ENCODE data around the gene HOOK1. TPM values are rescaled to one million over a fixed set of nuclear protein-coding genes. Genes with fewer than 3 reads are reported as not detected.

HOOK1 gene
- total RNA-seq, 1 experiment from 2014 or later: 33.8 TPM

DNA sequence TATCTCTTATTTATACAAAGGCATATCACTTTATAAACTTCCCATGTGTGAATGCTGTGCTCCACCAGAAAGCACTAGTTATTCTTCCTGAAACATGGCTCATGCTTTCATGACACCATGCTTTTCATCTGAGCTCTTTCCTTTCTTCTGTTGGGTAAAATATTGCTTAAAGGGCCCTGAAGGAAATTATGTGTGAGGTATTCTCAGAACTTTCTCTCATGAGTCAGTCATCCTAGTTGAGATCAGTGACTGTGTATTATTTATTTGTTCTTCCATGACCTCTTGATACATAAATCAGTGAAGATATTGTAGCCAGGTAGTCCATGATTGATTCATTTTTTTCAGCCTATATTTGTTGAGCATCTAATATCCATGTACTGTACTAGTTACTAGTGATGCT lies 57.0 kb downstream of the HOOK1 start:
- CTCF ChIA-PET: no interaction called here
- no peak for ATAC-seq

More for the DNA sequence above, 57.0 kb downstream of the HOOK1 start:
- no peak for DNase-seq (ENCODE audit: low spot score)
- no peaks in the 10 kb centered on the region for H3K27me3 Mint-ChIP-seq (ENCODE audit: low read depth)
- no peak overlapping the region for H3K27ac Mint-ChIP-seq
- POLR2A ChIA-PET: no interaction called here
- no peaks in the 10 kb centered on the region for H3K4me1 Mint-ChIP-seq
- TF ChIP-seq, protein P1, sequence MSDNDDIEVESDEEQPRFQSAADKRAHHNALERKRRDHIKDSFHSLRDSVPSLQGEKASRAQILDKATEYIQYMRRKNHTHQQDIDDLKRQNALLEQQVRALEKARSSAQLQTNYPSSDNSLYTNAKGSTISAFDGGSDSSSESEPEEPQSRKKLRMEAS (CRISPR knock-in tag; IDR thresholded peaks at IDR 0.05): no peak
- TF ChIP-seq CREM (CRISPR knock-in tag; IDR thresholded peaks at IDR 0.05): no peak
- TF ChIP-seq, protein P2, sequence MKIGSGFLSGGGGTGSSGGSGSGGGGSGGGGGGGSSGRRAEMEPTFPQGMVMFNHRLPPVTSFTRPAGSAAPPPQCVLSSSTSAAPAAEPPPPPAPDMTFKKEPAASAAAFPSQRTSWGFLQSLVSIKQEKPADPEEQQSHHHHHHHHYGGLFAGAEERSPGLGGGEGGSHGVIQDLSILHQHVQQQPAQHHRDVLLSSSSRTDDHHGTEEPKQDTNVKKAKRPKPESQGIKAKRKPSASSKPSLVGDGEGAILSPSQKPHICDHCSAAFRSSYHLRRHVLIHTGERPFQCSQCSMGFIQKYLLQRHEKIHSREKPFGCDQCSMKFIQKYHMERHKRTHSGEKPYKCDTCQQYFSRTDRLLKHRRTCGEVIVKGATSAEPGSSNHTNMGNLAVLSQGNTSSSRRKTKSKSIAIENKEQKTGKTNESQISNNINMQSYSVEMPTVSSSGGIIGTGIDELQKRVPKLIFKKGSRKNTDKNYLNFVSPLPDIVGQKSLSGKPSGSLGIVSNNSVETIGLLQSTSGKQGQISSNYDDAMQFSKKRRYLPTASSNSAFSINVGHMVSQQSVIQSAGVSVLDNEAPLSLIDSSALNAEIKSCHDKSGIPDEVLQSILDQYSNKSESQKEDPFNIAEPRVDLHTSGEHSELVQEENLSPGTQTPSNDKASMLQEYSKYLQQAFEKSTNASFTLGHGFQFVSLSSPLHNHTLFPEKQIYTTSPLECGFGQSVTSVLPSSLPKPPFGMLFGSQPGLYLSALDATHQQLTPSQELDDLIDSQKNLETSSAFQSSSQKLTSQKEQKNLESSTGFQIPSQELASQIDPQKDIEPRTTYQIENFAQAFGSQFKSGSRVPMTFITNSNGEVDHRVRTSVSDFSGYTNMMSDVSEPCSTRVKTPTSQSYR (CRISPR knock-in tag; IDR thresholded peaks at IDR 0.05): no peak
- TF ChIP-seq, protein P3, sequence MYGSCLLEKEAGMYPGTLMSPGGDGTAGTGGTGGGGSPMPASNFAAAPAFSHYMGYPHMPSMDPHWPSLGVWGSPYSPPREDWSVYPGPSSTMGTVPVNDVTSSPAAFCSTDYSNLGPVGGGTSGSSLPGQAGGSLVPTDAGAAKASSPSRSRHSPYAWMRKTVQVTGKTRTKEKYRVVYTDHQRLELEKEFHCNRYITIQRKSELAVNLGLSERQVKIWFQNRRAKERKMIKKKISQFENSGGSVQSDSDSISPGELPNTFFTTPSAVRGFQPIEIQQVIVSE (CRISPR knock-in tag; IDR thresholded peaks at IDR 0.05; ENCODE audit: borderline replicate concordance): no peak
- no peak for TF ChIP-seq NR2C2 (CRISPR knock-in tag; IDR thresholded peaks at IDR 0.05)
- TF ChIP-seq TCF7 (CRISPR knock-in tag; IDR thresholded peaks at IDR 0.05; ENCODE audit: low read depth): no peak
- no peak for TF ChIP-seq FOXP1 (CRISPR knock-in tag; IDR thresholded peaks at IDR 0.05; ENCODE audit: borderline replicate concordance)
- TF ChIP-seq ZNF263 (CRISPR knock-in tag; IDR thresholded peaks at IDR 0.05; ENCODE audit: low read depth): no peak
- no peak for TF ChIP-seq GRHL2 (CRISPR knock-in tag; IDR thresholded peaks at IDR 0.05; ENCODE audit: insufficient replicate concordance, severe bottlenecking)
- TF ChIP-seq, protein P4, sequence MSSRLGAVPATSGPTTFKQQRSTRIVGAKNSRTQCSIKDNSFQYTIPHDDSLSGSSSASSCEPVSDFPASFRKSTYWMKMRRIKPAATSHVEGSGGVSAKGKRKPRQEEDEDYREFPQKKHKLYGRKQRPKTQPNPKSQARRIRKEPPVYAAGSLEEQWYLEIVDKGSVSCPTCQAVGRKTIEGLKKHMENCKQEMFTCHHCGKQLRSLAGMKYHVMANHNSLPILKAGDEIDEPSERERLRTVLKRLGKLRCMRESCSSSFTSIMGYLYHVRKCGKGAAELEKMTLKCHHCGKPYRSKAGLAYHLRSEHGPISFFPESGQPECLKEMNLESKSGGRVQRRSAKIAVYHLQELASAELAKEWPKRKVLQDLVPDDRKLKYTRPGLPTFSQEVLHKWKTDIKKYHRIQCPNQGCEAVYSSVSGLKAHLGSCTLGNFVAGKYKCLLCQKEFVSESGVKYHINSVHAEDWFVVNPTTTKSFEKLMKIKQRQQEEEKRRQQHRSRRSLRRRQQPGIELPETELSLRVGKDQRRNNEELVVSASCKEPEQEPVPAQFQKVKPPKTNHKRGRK (CRISPR knock-in tag; IDR thresholded peaks at IDR 0.05; ENCODE audit: borderline replicate concordance): no peak
- TF ChIP-seq ATF1 (CRISPR knock-in tag; IDR thresholded peaks at IDR 0.05): no peak
- TF ChIP-seq CREB1 (CRISPR knock-in tag; IDR thresholded peaks at IDR 0.05): no peak
- TF ChIP-seq TEAD4 (CRISPR knock-in tag; IDR thresholded peaks at IDR 0.05): no peak
- TF ChIP-seq, protein P5, sequence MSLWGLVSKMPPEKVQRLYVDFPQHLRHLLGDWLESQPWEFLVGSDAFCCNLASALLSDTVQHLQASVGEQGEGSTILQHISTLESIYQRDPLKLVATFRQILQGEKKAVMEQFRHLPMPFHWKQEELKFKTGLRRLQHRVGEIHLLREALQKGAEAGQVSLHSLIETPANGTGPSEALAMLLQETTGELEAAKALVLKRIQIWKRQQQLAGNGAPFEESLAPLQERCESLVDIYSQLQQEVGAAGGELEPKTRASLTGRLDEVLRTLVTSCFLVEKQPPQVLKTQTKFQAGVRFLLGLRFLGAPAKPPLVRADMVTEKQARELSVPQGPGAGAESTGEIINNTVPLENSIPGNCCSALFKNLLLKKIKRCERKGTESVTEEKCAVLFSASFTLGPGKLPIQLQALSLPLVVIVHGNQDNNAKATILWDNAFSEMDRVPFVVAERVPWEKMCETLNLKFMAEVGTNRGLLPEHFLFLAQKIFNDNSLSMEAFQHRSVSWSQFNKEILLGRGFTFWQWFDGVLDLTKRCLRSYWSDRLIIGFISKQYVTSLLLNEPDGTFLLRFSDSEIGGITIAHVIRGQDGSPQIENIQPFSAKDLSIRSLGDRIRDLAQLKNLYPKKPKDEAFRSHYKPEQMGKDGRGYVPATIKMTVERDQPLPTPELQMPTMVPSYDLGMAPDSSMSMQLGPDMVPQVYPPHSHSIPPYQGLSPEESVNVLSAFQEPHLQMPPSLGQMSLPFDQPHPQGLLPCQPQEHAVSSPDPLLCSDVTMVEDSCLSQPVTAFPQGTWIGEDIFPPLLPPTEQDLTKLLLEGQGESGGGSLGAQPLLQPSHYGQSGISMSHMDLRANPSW (CRISPR knock-in tag; conservative IDR thresholded peaks at IDR 0.05; ENCODE audit: low read depth): no peak
- TF ChIP-seq, protein P6, sequence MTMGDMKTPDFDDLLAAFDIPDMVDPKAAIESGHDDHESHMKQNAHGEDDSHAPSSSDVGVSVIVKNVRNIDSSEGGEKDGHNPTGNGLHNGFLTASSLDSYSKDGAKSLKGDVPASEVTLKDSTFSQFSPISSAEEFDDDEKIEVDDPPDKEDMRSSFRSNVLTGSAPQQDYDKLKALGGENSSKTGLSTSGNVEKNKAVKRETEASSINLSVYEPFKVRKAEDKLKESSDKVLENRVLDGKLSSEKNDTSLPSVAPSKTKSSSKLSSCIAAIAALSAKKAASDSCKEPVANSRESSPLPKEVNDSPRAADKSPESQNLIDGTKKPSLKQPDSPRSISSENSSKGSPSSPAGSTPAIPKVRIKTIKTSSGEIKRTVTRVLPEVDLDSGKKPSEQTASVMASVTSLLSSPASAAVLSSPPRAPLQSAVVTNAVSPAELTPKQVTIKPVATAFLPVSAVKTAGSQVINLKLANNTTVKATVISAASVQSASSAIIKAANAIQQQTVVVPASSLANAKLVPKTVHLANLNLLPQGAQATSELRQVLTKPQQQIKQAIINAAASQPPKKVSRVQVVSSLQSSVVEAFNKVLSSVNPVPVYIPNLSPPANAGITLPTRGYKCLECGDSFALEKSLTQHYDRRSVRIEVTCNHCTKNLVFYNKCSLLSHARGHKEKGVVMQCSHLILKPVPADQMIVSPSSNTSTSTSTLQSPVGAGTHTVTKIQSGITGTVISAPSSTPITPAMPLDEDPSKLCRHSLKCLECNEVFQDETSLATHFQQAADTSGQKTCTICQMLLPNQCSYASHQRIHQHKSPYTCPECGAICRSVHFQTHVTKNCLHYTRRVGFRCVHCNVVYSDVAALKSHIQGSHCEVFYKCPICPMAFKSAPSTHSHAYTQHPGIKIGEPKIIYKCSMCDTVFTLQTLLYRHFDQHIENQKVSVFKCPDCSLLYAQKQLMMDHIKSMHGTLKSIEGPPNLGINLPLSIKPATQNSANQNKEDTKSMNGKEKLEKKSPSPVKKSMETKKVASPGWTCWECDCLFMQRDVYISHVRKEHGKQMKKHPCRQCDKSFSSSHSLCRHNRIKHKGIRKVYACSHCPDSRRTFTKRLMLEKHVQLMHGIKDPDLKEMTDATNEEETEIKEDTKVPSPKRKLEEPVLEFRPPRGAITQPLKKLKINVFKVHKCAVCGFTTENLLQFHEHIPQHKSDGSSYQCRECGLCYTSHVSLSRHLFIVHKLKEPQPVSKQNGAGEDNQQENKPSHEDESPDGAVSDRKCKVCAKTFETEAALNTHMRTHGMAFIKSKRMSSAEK (CRISPR knock-in tag; IDR thresholded peaks at IDR 0.05; ENCODE audit: borderline replicate concordance): no peak
- TF ChIP-seq, protein P7, sequence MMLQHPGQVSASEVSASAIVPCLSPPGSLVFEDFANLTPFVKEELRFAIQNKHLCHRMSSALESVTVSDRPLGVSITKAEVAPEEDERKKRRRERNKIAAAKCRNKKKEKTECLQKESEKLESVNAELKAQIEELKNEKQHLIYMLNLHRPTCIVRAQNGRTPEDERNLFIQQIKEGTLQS (CRISPR knock-in tag; conservative IDR thresholded peaks at IDR 0.05): no peak
- no peak for TF ChIP-seq JUN (CRISPR knock-in tag; IDR thresholded peaks at IDR 0.05)
- TF ChIP-seq NFYB (CRISPR knock-in tag; conservative IDR thresholded peaks at IDR 0.05; ENCODE audit: low read depth): no peak
- no peaks in the 10 kb centered on the region for H3K9me3 Mint-ChIP-seq
- no peak overlapping the region for H3K4me3 Mint-ChIP-seq
- H3K36me3 Mint-ChIP-seq: peaks cover 37% of the 10 kb centered on the region
